ENCODE data around the gene SLC9B1.
"Not testable (repeated sequence)": the region's sequence is repeated elsewhere in the genome, so short reads cannot be mapped to it uniquely, and the experiment has no call there.

SLC9B1 gene

GRCh38 chr4:102935716-102936115 is 83.8 kb downstream of the SLC9B1 start:
- H3K9me3 ChIP-seq (ENCODE audit: control insufficient read depth, insufficient read depth, low read length), result no peaks in the 10 kb centered on the region
- H3K4me2 ChIP-seq (ENCODE audit: low read length), result no peak overlapping the region
- H4K20me1 ChIP-seq (ENCODE audit: control insufficient read depth, insufficient read depth, low read depth, low read length), result no peaks in the 10 kb centered on the region
- no peaks in the 10 kb centered on the region for H3K27me3 ChIP-seq (ENCODE audit: control insufficient read depth, low read length)
- H3F3A ChIP-seq (ENCODE audit: control insufficient read depth, insufficient read depth), result no peaks in the 10 kb centered on the region
- H3K36me3 ChIP-seq (ENCODE audit: control insufficient read depth, low read length), result no peaks in the 10 kb centered on the region
- H3K79me2 ChIP-seq (ENCODE audit: control insufficient read depth, low read length), result no peaks in the 10 kb centered on the region
- no peak overlapping the region for H3K27ac ChIP-seq (ENCODE audit: low read depth, low read length)
- H3K4me1 ChIP-seq (ENCODE audit: control insufficient read depth, low read length), result no peaks in the 10 kb centered on the region
- H3K4me3 ChIP-seq (ENCODE audit: low read length), result no peak overlapping the region
- TF ChIP-seq CTCF (IDR thresholded peaks at IDR 0.05; ENCODE audit: low read depth, low read length, poor library complexity, severe bottlenecking) (no peak), EZH2phosphoT487 (IDR thresholded peaks at IDR 0.05; ENCODE audit: borderline replicate concordance, low read length) (no peak)
- H3K9me2 ChIP-seq (replicated peaks; ENCODE audit: control insufficient read depth, low read length), result no peaks in the 10 kb centered on the region

GRCh38 chr4:102919697-102920096 is 99.8 kb downstream of the SLC9B1 start:
- not testable (repeated sequence) for H3K4me2 ChIP-seq (ENCODE audit: low read length); H3K27me3 ChIP-seq (ENCODE audit: control insufficient read depth, low read length); H3K4me3 ChIP-seq (ENCODE audit: low read length); H3K36me3 ChIP-seq (ENCODE audit: control insufficient read depth, low read length); H3K79me2 ChIP-seq (ENCODE audit: control insufficient read depth, low read length); H3K4me1 ChIP-seq (ENCODE audit: control insufficient read depth, low read length); H3K9me2 ChIP-seq (replicated peaks; ENCODE audit: control insufficient read depth, low read length); H3K27ac ChIP-seq (ENCODE audit: low read depth, low read length); H3K9me3 ChIP-seq (ENCODE audit: control insufficient read depth, insufficient read depth, low read length); H3F3A ChIP-seq (ENCODE audit: control insufficient read depth, insufficient read depth); H4K20me1 ChIP-seq (ENCODE audit: control insufficient read depth, insufficient read depth, low read depth, low read length)

GRCh38 chr4:102918859-102919258 is 100.6 kb downstream of the SLC9B1 start:
- H3K27me3 ChIP-seq (ENCODE audit: control insufficient read depth, low read length), result no peaks in the 10 kb centered on the region
- no peak overlapping the region for H3K4me3 ChIP-seq (ENCODE audit: low read length)
- no peaks in the 10 kb centered on the region for H4K20me1 ChIP-seq (ENCODE audit: control insufficient read depth, insufficient read depth, low read depth, low read length)
- no peaks in the 10 kb centered on the region for H3K79me2 ChIP-seq (ENCODE audit: control insufficient read depth, low read length)
- no peaks in the 10 kb centered on the region for H3K4me1 ChIP-seq (ENCODE audit: control insufficient read depth, low read length)
- H3F3A ChIP-seq (ENCODE audit: control insufficient read depth, insufficient read depth), result no peaks in the 10 kb centered on the region
- no peak overlapping the region for H3K27ac ChIP-seq (ENCODE audit: low read depth, low read length)
- no peak overlapping the region for H3K4me2 ChIP-seq (ENCODE audit: low read length)
- H3K36me3 ChIP-seq (ENCODE audit: control insufficient read depth, low read length), result no peaks in the 10 kb centered on the region
- H3K9me2 ChIP-seq (replicated peaks; ENCODE audit: control insufficient read depth, low read length), result no peaks in the 10 kb centered on the region
- TF ChIP-seq CTCF (IDR thresholded peaks at IDR 0.05; ENCODE audit: low read depth, low read length, poor library complexity, severe bottlenecking) (no peak), EZH2phosphoT487 (IDR thresholded peaks at IDR 0.05; ENCODE audit: borderline replicate concordance, low read length) (no peak)
- H3K9me3 ChIP-seq (ENCODE audit: control insufficient read depth, insufficient read depth, low read length), result no peaks in the 10 kb centered on the region

GRCh38 chr4:102901804-102902203 is 117.7 kb downstream of the SLC9B1 start:
- TF ChIP-seq EZH2phosphoT487 (IDR thresholded peaks at IDR 0.05; ENCODE audit: borderline replicate concordance, low read length) (no peak), CTCF (IDR thresholded peaks at IDR 0.05; ENCODE audit: low read depth, low read length, poor library complexity, severe bottlenecking) (no peak)

GRCh38 chr4:102897610-102898009 is 121.9 kb downstream of the SLC9B1 start:
- not testable (repeated sequence) for H3K4me2 ChIP-seq (ENCODE audit: low read length); H3K36me3 ChIP-seq (ENCODE audit: control insufficient read depth, low read length); H3F3A ChIP-seq (ENCODE audit: control insufficient read depth, insufficient read depth); H3K79me2 ChIP-seq (ENCODE audit: control insufficient read depth, low read length); H3K9me2 ChIP-seq (replicated peaks; ENCODE audit: control insufficient read depth, low read length); H3K4me3 ChIP-seq (ENCODE audit: low read length); H4K20me1 ChIP-seq (ENCODE audit: control insufficient read depth, insufficient read depth, low read depth, low read length); H3K4me1 ChIP-seq (ENCODE audit: control insufficient read depth, low read length); H3K27ac ChIP-seq (ENCODE audit: low read depth, low read length); H3K27me3 ChIP-seq (ENCODE audit: control insufficient read depth, low read length); H3K9me3 ChIP-seq (ENCODE audit: control insufficient read depth, insufficient read depth, low read length)

More at GRCh38 chr4:102901804-102902203, 117.7 kb downstream of the SLC9B1 start:
- Histone ChIP-seq H3K4me1 (ENCODE audit: control insufficient read depth, low read length) (no peaks in the 10 kb centered on the region), H3K79me2 (ENCODE audit: control insufficient read depth, low read length) (no peaks in the 10 kb centered on the region), H3K4me2 (ENCODE audit: low read length) (no peak overlapping the region), H3K27ac (ENCODE audit: low read depth, low read length) (no peak overlapping the region), H4K20me1 (ENCODE audit: control insufficient read depth, insufficient read depth, low read depth, low read length) (no peaks in the 10 kb centered on the region), H3K36me3 (ENCODE audit: control insufficient read depth, low read length) (no peaks in the 10 kb centered on the region), H3F3A (ENCODE audit: control insufficient read depth, insufficient read depth) (no peaks in the 10 kb centered on the region), H3K9me2 (replicated peaks; ENCODE audit: control insufficient read depth, low read length) (no peaks in the 10 kb centered on the region), H3K4me3 (ENCODE audit: low read length) (no peak overlapping the region), H3K9me3 (ENCODE audit: control insufficient read depth, insufficient read depth, low read length) (no peaks in the 10 kb centered on the region), H3K27me3 (ENCODE audit: control insufficient read depth, low read length) (no peaks in the 10 kb centered on the region)

- not testable (repeated sequence) for H3K27ac ChIP-seq (ENCODE audit: low read depth, low read length); H3K36me3 ChIP-seq (ENCODE audit: control insufficient read depth, low read length); H3K79me2 ChIP-seq (ENCODE audit: control insufficient read depth, low read length); H3K9me2 ChIP-seq (replicated peaks; ENCODE audit: control insufficient read depth, low read length); H4K20me1 ChIP-seq (ENCODE audit: control insufficient read depth, insufficient read depth, low read depth, low read length); H3K4me1 ChIP-seq (ENCODE audit: control insufficient read depth, low read length); H3K4me3 ChIP-seq (ENCODE audit: low read length); H3K27me3 ChIP-seq (ENCODE audit: control insufficient read depth, low read length); H3F3A ChIP-seq (ENCODE audit: control insufficient read depth, insufficient read depth); H3K9me3 ChIP-seq (ENCODE audit: control insufficient read depth, insufficient read depth, low read length); H3K4me2 ChIP-seq (ENCODE audit: low read length)
Measured at GRCh38 chr4:102896547-102896946, 123.0 kb downstream of the SLC9B1 start.
